ENCODE data around the gene SLC25A47.
"Not testable (repeated sequence)": the region's sequence is repeated elsewhere in the genome, so short reads cannot be mapped to it uniquely, and the experiment has no call there.

The SLC25A47 gene

DNA sequence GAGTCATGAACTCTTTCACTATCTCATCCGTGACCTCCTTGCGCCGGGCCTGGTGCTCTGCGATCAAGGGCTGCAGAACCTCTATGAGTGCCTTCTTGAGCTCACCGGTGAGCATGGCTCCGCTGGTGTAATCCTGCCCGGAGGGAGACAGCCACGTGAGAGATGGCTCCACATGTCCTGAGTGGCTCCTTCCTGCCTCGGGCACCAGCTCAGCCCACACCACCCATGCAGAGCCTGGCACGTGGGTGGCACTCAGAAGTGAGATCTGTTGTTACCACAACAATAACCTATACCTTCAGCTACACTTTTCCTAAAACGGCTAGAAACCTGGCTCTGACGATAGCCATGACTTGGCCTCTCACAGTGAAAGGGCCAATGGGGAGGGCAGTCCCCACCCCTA lies 11.8 kb downstream of the SLC25A47 start:
- DNase-seq = peak in 3 of 42 donors; percentile 10 to 27 (median 15)
- intact Hi-C loops (cut with DNase I) = no loop called here

DNA sequence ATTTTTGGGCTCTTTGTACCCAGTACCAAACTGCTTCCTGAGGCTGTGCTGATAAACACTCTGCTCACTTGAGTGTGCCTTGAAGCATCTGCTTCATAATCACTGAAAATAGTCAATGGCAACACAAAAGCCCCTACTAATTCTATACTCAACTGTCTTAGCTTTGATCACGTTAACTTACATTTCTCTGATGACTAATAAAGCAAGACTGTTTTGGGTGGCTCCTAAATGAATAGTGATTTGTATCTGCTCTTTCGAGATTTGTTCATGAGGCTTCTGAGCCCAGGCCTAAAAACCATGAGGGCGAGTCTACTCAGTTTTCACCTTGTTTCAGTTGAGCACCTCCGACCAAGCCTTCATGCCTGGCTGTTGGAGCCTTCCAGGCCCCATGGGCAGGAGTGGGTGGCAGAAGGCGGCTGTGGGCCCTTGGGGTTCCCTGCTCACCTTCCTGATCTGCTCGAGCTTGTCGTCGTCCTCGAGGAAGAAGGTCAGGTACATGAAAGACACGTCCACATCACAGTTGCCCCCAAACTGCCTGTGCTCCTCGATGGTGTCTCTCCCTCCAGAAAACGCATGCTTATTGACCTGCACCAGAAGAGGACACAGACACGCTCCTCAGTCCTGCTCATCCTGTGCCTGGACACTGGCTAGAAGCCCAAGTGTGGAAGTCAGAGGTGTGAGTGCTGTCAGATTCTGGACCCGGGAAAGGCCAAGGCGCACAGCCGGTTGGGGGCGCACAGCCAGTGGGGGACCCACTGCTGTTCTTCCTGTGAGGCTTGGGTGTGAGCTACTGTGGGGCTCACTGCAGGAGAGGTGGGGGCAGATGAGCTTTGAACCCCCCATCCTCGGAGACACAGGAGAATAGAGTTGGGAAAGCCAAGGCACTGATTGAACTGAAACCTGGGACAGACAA lies 13.7 kb downstream of the SLC25A47 start:
- peak in 5 of 42 donors; percentile 3 to 27 (median 11) for DNase-seq
- intact Hi-C loops (cut with DNase I) = no loop called here

DNA sequence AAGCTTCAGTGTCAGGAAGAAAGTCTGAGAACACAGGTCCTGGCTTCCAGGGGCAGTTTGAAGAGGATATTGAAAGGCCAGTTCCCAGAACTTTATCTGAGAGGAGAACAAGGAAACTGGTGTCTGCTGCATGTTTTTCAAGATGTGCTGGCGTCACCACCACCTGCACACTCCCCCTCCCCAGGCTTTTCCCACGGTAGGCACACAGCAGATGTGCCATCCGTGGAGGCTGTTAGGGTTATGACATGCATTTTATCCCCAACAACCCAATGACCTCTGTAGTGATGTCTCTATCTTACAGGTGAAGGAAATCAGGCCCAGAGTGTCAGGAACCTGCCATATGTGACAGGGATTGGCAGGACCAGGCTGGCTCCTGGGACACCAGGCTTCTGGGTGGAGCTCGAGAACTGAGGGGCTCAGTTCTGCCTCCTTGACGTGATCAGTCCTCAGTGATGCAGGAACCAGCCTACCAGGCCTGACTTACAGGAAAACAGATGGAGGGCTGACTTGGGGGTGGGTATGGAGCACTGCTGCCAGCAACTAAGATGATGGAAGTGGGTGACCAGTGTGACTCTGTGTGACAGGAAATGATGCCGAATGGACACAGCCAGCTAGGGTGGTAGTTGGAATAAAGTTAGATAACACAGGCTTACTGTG lies 16.8 kb downstream of the SLC25A47 start:
- intact Hi-C loops (cut with DNase I) = no loop called here
- DNase-seq = peak in 8 of 42 donors; percentile 2 to 28 (median 6)

DNA sequence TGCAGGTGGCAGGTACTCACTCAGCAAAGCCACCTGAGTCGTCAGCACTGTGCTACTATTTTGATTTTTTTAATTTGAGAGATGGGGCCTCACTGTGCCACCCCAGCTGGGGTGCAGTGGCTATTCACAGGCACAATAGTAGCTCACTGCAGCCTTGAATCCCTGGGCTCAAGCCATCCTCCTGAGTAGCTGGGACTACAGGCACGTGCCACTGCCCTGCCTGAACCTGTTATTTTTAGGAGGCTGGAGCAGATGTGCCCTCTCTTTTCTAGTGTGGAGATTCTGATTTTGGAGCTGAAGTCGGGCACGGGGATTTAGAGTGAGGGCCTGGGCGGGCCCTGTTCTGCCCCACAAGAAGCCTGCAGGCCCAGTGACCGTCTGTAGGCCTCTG lies 17.3 kb downstream of the SLC25A47 start:
- intact Hi-C loops (cut with DNase I) = no loop called here
- DNase-seq = peak in 6 of 42 donors; percentile 3 to 19 (median 8)

DNA sequence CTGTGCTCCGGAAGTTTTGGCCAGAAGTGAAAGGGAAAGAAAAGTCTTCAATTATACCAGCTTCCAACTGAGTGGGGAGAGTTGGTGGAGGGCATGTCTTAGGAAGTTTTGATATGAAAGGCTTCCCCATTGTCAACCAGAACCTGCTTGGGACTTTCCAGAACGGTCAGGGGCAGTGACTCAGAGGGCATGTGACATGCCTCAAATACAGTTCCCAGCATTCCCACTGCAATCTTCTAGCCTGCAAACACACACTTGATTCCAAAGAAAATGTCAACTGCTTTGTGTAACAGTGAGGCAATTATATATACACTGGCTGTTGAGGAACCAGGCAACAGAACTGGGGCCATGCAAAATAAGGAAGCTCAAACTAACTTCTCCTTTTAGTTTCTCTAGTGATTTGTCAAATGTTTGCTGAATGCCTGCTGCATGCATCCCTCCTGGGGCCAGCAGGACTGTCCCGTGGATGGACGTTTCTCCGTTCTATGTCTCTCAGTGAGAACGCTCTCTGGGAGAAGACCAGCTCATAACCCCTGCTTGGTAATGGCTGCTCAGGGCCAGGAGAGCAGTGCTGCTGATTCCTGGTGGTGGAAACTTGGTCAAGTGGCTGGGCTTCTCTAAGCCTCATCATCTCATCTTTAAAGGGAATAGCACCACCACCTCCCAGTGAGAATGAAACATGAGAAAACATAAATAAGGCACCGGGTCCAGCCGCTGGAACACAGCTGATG lies 18.3 kb downstream of the SLC25A47 start:
- DNase-seq = peak in 28 of 42 donors; percentile 10 to 63 (median 32)
- intact Hi-C loops (cut with DNase I) = no loop called here

- DNase-seq = peak in 3 of 42 donors; percentile 5 to 6 (median 5)
- intact Hi-C loops (cut with DNase I) = no loop called here
These were observed 19.1 kb downstream of the SLC25A47 start for GRCh38 chr14:100342195-100342594.

DNA sequence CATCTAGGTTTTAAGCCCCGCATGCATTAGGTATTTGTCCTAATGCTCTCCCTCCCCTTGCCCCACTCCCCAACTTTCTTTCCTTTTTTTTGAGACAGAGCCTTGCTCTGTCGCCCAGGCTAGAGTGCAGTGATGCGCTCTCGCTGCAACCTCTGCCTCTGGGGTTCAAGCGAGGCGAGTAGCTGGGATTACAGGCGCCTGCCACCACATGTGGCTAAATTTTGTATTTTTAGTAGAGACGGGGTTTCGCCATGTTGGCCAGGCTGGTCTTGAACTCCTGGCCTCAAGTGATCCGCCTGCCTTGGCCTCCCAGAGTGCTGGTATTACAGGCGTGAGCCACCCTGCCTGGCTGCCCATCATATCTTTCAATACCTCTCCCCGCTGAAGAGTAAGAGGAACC lies 19.7 kb downstream of the SLC25A47 start:
- DNase-seq; intact Hi-C loops (cut with DNase I): not testable (repeated sequence)

DNA sequence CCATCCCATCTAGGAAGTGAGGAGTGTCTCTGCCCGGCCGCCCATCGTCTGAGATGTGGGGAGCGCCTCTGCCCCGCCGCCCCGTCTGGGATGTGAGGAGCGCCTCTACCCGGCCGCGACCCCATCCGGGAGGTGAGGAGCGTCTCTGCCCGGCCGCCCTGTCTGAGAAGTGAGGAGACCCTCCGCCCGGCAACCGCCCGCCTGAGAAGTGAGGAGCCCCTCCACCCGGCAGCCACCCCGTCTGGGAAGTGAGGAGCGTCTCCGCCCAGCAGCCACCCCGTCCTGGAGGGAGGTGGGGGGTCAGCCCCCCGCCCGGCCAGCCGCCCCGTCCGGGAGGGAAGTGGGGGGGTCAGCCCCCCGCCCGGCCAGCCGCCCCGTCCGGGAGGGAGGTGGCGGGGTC lies 21.5 kb downstream of the SLC25A47 start:
- intact Hi-C loops (cut with DNase I) = not testable (repeated sequence)

GRCh38 chr14:100345711-100346110 lies 22.6 kb downstream of the SLC25A47 start:
- DNase-seq = no peak
- intact Hi-C loops (cut with DNase I) = no loop called here

More for the DNA sequence above, 21.5 kb downstream of the SLC25A47 start:
- DNase-seq = not testable (repeated sequence)

DNA sequence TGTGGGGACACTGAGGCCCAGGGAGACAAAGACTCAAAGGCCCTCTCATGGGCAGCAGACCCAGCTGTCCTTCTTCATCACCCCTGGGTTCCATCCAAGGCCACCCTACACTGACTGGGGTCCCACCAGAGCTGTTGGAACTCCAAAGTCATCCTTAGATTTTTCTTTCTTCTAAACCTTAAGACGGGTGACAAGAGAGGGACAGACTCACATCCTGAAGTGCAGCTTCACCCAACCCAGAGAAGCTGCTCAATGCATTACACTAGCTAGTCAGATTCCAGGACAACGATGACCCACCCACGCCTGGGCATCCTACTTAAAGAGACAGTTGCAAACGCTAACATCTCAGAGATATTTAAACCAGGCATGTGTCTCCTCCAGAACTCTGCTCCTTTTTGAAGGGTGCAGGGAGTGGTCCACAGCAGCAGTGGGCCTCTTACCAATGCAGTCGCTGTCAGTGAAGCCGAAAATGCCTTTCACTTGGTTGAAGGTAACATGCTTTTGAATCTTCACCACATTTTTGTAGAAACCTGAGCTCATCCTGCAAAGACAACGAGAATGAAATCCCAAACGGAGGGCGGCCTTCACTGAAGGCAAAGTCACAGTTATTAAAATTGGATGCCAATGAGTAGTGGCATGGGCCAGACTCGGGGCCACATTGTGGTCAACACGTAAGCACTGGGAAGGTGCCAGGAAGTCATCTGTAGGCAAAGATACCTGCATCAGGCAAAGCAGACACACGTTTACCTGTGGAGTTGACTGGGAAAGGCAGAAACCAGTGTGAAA lies 23.4 kb downstream of the SLC25A47 start:
- peak in 1 of 42 donors; percentile 8 for DNase-seq
- intact Hi-C loops (cut with DNase I) = no loop called here

DNA sequence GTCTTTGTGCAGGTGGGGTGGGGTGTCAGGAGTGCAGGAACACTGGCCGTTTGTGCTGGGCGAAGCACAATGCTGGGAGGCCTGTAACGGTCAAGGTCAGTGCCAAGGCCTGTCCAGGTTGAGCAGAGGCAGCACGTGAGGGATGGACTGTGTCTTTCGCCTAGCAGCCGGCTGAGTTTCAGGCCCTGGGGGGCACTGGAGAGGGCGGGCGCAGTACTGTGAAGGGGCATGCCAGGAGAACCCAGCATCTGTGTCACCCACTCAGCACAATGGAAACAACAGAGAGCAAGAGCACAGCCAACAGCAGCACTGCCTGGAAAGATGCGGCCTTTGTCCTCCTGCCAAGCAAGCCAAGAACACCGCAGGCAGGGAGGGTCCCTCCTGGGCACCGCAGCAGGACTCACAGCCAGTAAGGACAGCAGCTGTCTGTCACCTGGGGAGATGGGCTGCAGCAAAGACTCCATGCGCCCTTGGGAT lies 25.2 kb downstream of the SLC25A47 start:
- intact Hi-C loops (cut with DNase I) = no loop called here
- peak in 1 of 42 donors; percentile 4 for DNase-seq

DNA sequence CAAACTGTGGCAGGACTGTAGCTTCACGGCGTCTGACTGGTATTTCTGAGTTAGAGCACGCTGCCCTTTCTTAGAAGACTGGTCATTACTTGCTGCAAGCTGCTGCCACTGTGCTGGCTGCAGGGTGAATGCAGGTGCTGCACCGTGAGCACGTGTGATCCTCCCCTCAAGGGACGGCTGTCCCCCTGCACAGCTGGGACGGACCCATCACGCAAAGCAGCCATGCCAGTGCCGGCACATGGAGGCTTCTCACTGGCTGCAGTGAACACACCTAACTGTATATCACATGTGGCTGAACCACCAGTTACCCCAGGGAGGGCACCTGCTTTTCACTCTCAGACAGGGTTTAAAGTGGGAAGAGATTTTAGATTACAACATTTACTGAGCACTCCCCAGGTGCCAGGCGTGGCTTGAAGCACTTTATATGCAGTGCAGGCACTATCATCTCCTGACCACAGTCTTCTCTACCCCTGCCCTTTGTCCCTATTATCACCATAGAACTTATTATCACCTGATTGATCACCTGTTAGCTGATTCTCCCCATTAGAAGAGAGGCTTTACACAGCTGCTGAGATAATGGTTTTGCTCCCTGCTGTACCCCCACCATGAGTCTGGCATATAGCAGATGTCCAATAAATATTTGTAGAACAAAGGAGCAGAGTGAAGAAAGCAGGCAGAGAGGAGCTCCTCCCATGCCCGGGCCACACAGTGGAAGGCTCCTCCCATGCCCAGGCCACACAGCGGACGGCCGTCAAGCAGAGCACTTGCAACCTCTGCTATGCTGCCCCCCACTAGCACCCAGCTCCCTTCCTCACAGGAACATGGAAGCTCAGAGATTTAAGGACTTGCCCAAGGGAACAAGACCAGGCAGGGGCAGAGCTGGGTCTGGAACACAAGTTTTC lies 25.9 kb downstream of the SLC25A47 start:
- no peak for DNase-seq
- intact Hi-C loops (cut with DNase I) = no loop called here

- peak in 1 of 42 donors; percentile 18 for DNase-seq
- intact Hi-C loops (cut with DNase I) = no loop called here
These were observed 27.3 kb downstream of the SLC25A47 start for GRCh38 chr14:100350276-100350926.

- intact Hi-C loops (cut with DNase I) = no loop called here
- no peak for DNase-seq
These were observed 27.8 kb downstream of the SLC25A47 start for GRCh38 chr14:100350986-100351385.

- intact Hi-C loops (cut with DNase I) = no loop called here
- no peak for DNase-seq
These were observed 35.3 kb downstream of the SLC25A47 start for GRCh38 chr14:100358396-100358795.

GRCh38 chr14:100359111-100359510 lies 36.0 kb downstream of the SLC25A47 start:
- no peak for DNase-seq
- intact Hi-C loops (cut with DNase I) = no loop called here

- intact Hi-C loops (cut with DNase I) = no loop called here
- no peak for DNase-seq
These were observed 36.7 kb downstream of the SLC25A47 start for GRCh38 chr14:100359881-100360280.

Measured in head of caudate nucleus (tissue), 42 donors.